ENCODE data around the gene SEPTIN12. TPM values are rescaled to one million over a fixed set of nuclear protein-coding genes. Genes with fewer than 3 reads are reported as not detected.

The SEPTIN12 gene
- total and polyA plus RNA-seq, 2 donors (not counting 3 experiments of a cell fraction or from before 2014, with no cell fraction given), result not detected

DNA sequence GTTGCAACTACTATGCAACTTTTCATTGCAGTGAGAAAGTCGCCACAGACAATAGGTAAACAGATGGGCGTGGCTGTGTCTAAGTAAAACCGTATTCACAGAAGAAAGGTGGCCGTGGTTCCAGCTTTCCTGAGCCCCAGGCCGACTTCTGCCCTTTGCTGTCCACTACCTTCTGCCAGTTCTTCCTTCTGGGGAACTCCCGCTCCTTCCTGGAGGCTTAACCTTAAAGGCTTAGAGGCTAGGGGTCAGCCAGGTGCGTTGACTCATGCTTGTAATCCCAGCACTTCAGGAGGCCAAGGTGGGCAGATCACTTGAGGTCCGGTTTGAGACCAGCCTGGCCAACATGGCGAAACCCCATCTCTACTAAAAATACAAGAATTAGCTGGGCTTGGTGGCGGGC, 2.1 kb upstream of the SEPTIN12 start:
- Histone ChIP-seq H3K9me1 (replicated peaks; ENCODE audit: control insufficient read depth, extremely low read depth, insufficient read depth, low read length) (no peaks in the 10 kb centered on the region), H3K79me2 (ENCODE audit: control insufficient read depth, insufficient read depth, low read length) (no peaks in the 10 kb centered on the region), H3K4me3 (replicated peaks in 1 of 3; ENCODE audit: insufficient read depth in 1 of 3, low read depth in 1 of 3, low read length in 3 of 3) (no peak overlapping the region), H3K4me1 (ENCODE audit: control insufficient read depth, extremely low read depth, insufficient read depth, low read length) (no peaks in the 10 kb centered on the region), H3K27ac (ENCODE audit: insufficient read depth, low read depth, low read length) (no peak overlapping the region), H4K20me1 (replicated peaks; ENCODE audit: control insufficient read depth, extremely low read depth, insufficient read depth, low read length) (no peaks in the 10 kb centered on the region), H3K9me3 (replicated peaks; ENCODE audit: control insufficient read depth, insufficient read depth, low read length) (no peaks in the 10 kb centered on the region), H3K4me2 (ENCODE audit: insufficient read depth, low read length) (no peak overlapping the region), H3K27me3 (ENCODE audit: control insufficient read depth in 2 of 2, insufficient read depth in 2 of 2, low read length in 2 of 2) (no peaks in the 10 kb centered on the region), H3K9ac (replicated peaks; ENCODE audit: extremely low read depth, insufficient read depth, low read length) (no peak overlapping the region), H2AFZ (ENCODE audit: low read depth, low read length) (no peak overlapping the region), H3K36me3 (ENCODE audit: control insufficient read depth in 2 of 2, extremely low read depth in 1 of 2, insufficient read depth in 2 of 2, low read length in 2 of 2) (no peaks in the 10 kb centered on the region)
- dilution Hi-C loops (cut with MboI; ENCODE audit: extremely low pct_ligation_motif_present, low sequenced_read_pairs), result no loop called here
- TF ChIP-seq POLR2AphosphoS5 (IDR thresholded peaks at IDR 0.05; ENCODE audit: insufficient read depth, low read depth, low read length) (no peak), JUN (IDR thresholded peaks at IDR 0.05; ENCODE audit: borderline replicate concordance, insufficient read depth, insufficient read length, low read depth) (no peak), POLR2A (IDR thresholded peaks at IDR 0.05; ENCODE audit: low read depth, low read length) (no peak), FOS (IDR thresholded peaks at IDR 0.05; ENCODE audit: borderline replicate concordance, insufficient read depth, low read length) (no peak), GATA2 (IDR thresholded peaks at IDR 0.05; ENCODE audit: insufficient read depth, insufficient read length, low read depth, low read length) (no peak), EZH2 (IDR thresholded peaks at IDR 0.05; ENCODE audit: borderline replicate concordance, low read depth, low read length, severe bottlenecking) (no peak)
- TF ChIP-seq, protein P1, sequence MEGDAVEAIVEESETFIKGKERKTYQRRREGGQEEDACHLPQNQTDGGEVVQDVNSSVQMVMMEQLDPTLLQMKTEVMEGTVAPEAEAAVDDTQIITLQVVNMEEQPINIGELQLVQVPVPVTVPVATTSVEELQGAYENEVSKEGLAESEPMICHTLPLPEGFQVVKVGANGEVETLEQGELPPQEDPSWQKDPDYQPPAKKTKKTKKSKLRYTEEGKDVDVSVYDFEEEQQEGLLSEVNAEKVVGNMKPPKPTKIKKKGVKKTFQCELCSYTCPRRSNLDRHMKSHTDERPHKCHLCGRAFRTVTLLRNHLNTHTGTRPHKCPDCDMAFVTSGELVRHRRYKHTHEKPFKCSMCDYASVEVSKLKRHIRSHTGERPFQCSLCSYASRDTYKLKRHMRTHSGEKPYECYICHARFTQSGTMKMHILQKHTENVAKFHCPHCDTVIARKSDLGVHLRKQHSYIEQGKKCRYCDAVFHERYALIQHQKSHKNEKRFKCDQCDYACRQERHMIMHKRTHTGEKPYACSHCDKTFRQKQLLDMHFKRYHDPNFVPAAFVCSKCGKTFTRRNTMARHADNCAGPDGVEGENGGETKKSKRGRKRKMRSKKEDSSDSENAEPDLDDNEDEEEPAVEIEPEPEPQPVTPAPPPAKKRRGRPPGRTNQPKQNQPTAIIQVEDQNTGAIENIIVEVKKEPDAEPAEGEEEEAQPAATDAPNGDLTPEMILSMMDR (IDR thresholded peaks at IDR 0.05; ENCODE audit: extremely low read depth in 1 of 2, insufficient read depth in 1 of 2, low read depth in 1 of 2, low read length in 2 of 2), result no peak
- no peak for FAIRE-seq
- CTCF ChIA-PET, result interaction anchor here (0.7 kb wide), 1 partner anchor 37 kb away, joined by 3 read pairs; no protein-coding TSS in a partner anchor
- intact Hi-C loops (cut with micrococcal nuclease), result no loop called here
- BruUV-seq (replicated peaks), result no TSS peak
- no peak for DNase-seq (ENCODE audit: low read depth, low spot score)
- POLR2A ChIA-PET, result no interaction called here

Data from endothelial cell of umbilical vein (primary cell).